ACC112 (cell line): ENCODE data around the gene MMP3.
A peak's percentile ranks its signal among the peaks of the same experiment; 100 is the strongest.

ENCODE experiments used
- H2AFZ ChIP-seq: fragments of 200-600 bp; sonication (generic); one replicate; pipeline ENCODE4 v1.6.0; 2017; ENCODE audit warnings: antibody characterized with exemption, low read length; ENCODE audit not compliant: unreplicated experiment
- H3K27ac ChIP-seq: fragments of 200-600 bp; sonication (generic); 2 replicates; pipeline ENCODE4 v1.5.1; 2014; ENCODE audit warnings: low read depth, mild to moderate bottlenecking, antibody characterized with exemption, low read length, moderate library complexity
- H3K27me3 ChIP-seq: fragments of 200-600 bp; sonication (generic); 2 replicates; pipeline ENCODE4 v1.6.1; 2014; ENCODE audit warnings: mild to moderate bottlenecking, antibody characterized with exemption, low read length, moderate library complexity, mixed read lengths; ENCODE audit not compliant: insufficient read depth
- H3K36me3 ChIP-seq: fragments of 200-600 bp; sonication (generic); 2 replicates; pipeline ENCODE4 v1.6.1; 2016; ENCODE audit warnings: mild to moderate bottlenecking, antibody characterized with exemption, low read length, moderate library complexity, mixed read lengths; ENCODE audit not compliant: insufficient read depth
- H3K4me1 ChIP-seq: fragments of 200-600 bp; sonication (generic); one replicate; pipeline ENCODE4 v1.6.1; 2016; ENCODE audit warnings: low read length, mixed read lengths; ENCODE audit not compliant: insufficient read depth, unreplicated experiment, control insufficient read depth
- H3K4me3 ChIP-seq: fragments of 200-600 bp; sonication (generic); 2 replicates; pipeline ENCODE4 v1.5.1; 2014; ENCODE audit warnings: mild to moderate bottlenecking, low read depth, low read length
- H3K79me2 ChIP-seq: fragments of 200-600 bp; sonication (generic); one replicate; pipeline ENCODE4 v1.6.0; 2016; ENCODE audit warnings: low read length; ENCODE audit not compliant: control insufficient read depth, unreplicated experiment, insufficient read depth

MMP3 gene

DNA sequence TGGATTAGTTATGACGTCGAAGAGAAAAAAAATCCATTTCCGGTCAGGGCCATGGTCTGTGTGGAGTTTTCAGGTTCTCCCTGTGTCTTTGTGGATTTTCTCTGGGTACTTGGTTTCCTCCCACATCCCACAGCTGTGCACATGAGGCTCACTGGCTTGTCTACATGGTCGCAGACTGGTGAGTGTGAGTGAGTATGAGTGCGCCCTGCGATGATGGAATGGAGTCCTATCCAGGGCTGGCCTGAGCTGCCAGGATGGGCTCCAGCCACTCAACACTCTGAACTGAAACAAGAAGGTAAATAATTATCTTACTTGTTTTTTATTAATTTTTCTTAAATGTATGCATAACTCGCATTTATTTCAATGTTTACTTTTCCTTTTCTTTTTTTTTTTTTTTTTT lies 10.8 kb downstream of the MMP3 start:
- no peaks in the 10 kb centered on the region for H3K27me3 ChIP-seq
- no peak overlapping the region for H3K4me3 ChIP-seq
- no peaks in the 10 kb centered on the region for H3K79me2 ChIP-seq
- H3K27ac ChIP-seq, result no peak overlapping the region
- no peak overlapping the region for H2AFZ ChIP-seq
- H3K4me1 ChIP-seq, result peaks cover 30% of the 10 kb centered on the region
- no peaks in the 10 kb centered on the region for H3K36me3 ChIP-seq

DNA sequence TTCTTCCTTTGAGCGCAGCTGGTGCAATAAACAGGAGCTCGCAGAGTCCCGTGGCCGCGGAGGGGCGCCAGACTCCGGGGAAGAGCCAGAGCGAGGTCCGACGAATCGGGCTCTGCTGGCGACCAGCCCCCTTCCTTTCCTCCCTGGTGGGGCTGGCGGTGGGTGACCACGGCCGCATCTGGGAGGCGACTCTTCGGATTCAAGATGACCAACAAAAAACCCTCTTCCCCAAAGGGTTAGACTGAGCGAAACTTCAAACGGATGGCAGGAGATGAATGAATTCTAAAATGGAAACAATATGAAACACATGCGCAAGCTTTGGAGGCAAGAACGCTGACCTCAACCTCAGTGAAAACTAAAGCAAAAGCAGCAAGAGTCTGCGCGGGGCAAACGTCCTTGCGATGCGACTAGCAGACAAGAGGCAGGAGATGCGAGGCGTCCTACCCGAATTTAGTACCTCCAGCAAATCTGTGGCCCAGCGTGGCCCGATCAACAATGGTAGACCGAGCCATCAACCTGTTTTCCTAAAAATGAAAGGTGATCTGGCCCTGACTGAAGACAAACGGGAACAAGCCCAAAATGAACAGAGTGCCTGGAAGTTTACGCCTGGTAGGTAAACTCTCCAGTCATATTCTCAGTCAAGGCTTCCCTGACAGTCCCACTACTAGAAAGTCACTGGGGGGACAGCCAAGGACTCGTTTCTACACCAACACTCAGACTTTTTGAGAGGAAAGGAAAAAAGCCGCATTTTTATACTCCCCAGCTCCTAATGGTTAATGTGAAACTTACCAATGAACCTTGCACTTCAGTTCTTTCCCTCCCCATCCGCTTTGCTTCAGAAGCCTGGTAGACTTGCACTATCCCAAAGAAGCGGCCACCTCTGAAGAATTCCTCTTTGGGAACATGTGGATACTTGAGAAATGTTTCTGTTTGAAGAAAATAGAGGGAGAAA lies 11.6 kb downstream of the MMP3 start:
- H3K36me3 ChIP-seq, result no peaks in the 10 kb centered on the region
- H3K4me3 ChIP-seq, result peak overlapping the region; percentile 79
- H3K4me1 ChIP-seq, result peaks cover 30% of the 10 kb centered on the region

DNA sequence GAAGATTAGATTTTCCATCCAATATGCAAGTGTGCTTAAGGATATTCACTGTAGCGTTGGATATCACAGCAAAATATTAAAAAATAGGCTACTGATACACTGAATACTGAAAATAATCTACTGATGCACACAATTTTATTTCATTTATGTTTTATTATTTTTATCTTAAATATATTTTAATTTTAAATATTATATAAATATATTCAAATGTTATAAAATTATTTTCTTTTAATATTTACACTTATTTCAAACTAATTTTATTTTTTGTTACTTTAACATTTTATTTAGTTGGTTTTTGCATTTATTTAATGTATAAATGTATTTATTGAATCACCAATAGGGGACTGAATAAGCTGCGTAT lies 12.3 kb downstream of the MMP3 start:
- Histone ChIP-seq H3K27me3 (no peaks in the 10 kb centered on the region), H3K4me1 (peaks cover 23% of the 10 kb centered on the region), H2AFZ (no peak overlapping the region), H3K4me3 (no peak overlapping the region), H3K36me3 (no peaks in the 10 kb centered on the region), H3K79me2 (no peaks in the 10 kb centered on the region), H3K27ac (no peak overlapping the region)

More for the DNA sequence above, 11.6 kb downstream of the MMP3 start:
- Histone ChIP-seq H3K27ac (no peak overlapping the region), H2AFZ (peak overlapping the region; percentile 20), H3K79me2 (no peaks in the 10 kb centered on the region), H3K27me3 (no peaks in the 10 kb centered on the region)

DNA sequence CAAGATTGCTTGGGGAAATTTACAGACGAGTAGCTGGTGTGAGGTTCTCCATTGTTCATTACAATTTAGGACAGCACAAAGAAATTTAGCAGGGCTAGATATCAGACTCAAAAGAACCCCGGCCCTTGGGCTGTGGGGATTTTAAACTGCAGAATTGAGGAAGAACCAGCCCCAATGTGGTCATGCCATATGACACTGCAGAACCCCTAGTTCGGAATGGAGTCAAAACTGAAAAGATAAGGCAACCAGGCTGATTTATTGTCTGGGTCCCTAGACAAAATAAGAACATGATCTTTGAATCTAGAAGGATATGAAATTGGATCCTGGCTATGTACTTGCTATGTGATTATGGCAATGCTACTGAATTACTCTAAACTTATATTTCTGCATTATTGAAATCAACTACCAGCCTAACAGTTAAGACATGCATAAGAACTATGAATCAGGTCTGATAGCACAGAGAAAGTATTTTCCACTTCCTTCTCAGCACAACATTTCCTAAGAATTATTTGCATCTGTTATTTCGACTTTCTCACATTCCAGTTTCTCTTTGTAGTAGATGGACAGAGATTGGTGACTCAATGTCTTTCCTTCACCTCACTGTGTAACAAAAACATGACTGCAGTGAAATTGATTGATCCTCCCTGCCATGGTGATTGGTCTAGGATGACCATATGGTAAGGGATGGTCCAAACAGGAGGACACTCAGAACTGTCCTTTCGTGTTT lies 13.2 kb downstream of the MMP3 start:
- peaks cover 19% of the 10 kb centered on the region for H3K4me1 ChIP-seq
- H2AFZ ChIP-seq, result no peak overlapping the region
- H3K27ac ChIP-seq, result no peak overlapping the region

DNA sequence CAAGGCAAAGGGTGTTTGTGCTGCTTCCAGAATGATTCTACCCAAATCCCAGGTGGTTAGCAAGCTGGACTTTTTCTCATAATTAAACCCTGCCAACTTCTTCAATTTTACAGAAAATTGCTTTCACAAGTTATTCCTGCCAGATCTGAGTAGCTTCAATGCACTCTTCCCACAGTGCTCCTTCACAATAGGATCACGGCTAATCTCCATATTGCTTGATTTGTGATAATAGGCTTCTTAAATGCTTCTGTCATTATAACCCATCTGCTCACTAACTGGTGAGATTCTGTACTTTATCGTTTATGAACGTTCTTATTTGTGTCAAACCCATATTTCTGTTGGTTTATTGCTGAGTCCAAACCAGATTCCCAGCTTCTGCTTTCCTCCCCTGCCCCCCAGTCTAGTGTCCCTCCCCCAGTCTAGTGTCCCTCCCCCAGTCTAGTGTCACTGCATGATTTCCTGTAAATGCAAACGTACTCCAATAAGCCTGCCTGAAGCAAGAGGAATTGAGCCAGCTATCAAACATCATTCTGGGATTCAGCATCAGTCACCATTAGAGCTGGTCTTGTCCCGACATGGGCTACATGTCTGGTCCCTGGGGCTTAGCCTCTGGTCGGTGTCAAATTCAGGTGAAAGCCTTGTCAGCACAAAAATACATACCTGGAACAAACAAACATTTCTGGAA lies 14.0 kb downstream of the MMP3 start:
- Histone ChIP-seq H3K27me3 (no peaks in the 10 kb centered on the region), H3K79me2 (no peaks in the 10 kb centered on the region), H3K4me1 (peaks cover 19% of the 10 kb centered on the region), H3K36me3 (no peaks in the 10 kb centered on the region), H3K4me3 (no peak overlapping the region), H2AFZ (no peak overlapping the region), H3K27ac (no peak overlapping the region)

More for the DNA sequence above, 13.2 kb downstream of the MMP3 start:
- Histone ChIP-seq H3K36me3 (no peaks in the 10 kb centered on the region), H3K79me2 (no peaks in the 10 kb centered on the region), H3K27me3 (no peaks in the 10 kb centered on the region), H3K4me3 (no peak overlapping the region)

DNA sequence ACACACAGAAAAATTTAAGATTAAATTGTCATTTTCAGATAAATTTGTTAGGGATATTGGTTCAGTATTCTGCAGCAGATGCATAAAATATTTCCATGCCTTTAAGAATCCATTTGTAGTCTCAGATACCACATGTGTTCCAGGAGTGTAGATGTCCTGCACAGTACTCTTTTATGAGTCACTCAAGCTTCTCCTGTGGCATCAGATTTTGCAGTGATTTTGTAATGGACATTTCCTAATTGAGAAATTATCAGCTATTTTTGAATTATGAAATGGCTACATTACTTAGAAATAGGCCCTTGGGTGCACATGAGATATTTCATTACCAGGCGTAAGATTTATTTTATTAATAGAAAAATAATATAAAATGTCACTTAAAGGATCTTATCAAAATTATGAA lies 18.9 kb downstream of the MMP3 start:
- H3K27me3 ChIP-seq, result peaks cover 34% of the 10 kb centered on the region
- H3K4me1 ChIP-seq, result peaks cover 3% of the 10 kb centered on the region
- H2AFZ ChIP-seq, result no peak overlapping the region
- no peak overlapping the region for H3K4me3 ChIP-seq
- H3K27ac ChIP-seq, result no peak overlapping the region
- H3K79me2 ChIP-seq, result no peaks in the 10 kb centered on the region
- H3K36me3 ChIP-seq, result no peaks in the 10 kb centered on the region

DNA sequence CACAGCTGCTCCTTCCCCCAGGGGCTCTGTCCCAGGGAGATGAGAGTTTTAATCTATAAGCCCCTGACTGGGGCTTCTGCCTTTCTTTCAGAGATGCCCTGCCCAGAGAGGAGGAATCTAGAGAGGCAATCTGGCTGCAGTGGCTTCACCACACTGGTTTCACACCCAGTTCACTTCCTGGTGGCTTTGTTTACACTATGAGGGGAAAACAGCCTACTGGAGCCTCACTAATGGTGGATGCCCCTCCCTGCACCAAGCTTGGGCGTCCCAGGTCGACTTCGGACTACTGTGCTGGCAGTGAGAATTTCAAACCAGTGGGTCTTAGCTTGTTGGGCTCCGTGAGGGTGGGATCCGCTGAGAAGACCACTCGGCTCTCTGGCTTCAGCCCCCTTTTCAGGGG lies 23.9 kb downstream of the MMP3 start:
- Histone ChIP-seq H2AFZ (no peak overlapping the region), H3K27me3 (peaks cover 40% of the 10 kb centered on the region), H3K79me2 (no peaks in the 10 kb centered on the region), H3K4me1 (no peaks in the 10 kb centered on the region), H3K36me3 (no peaks in the 10 kb centered on the region), H3K4me3 (no peak overlapping the region), H3K27ac (no peak overlapping the region)

DNA sequence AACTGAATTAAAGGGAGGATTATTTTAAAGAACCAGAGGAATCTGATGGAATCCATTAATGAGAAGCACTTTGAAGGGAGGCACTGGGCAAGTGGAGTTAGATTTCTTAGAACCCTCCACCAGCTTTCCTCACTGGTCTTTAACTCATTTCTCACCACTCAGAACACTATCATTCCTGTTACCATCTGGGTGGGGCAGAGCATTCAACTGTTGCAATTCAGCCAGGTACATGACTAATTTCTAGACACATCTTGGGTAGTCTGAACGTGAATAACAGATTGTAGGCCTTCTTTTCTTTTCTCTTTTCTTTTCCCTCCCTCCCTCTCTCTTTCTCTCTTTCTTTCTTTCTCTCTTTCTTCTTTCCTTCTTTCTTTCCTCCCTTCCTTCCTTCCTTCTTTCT lies 29.9 kb downstream of the MMP3 start:
- Histone ChIP-seq H3K4me1 (no peaks in the 10 kb centered on the region), H3K4me3 (no peak overlapping the region), H3K27ac (no peak overlapping the region), H3K79me2 (no peaks in the 10 kb centered on the region), H2AFZ (no peak overlapping the region), H3K36me3 (no peaks in the 10 kb centered on the region), H3K27me3 (peaks cover 9% of the 10 kb centered on the region; the same call in 1 of the 2 replicates)

DNA sequence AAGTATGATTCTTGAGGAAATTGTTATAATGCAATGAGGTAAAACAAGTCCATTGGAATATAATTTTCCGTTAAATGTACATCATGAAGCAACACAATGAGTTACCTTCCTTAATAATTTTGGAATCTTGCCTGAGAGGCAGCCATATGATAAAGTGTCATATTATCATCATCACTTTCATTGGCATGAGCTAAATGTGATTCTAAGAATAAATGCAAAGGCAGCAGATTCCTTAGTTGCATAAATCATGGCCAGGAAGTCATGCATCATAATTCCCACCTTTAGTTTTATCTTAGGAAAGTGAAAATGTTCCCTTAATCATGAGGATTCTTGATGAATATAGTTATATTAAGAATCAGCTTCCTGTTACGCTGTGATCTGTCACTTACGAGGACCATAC lies 31.2 kb downstream of the MMP3 start:
- Histone ChIP-seq H3K27me3 (peaks cover 8% of the 10 kb centered on the region; the same call in 1 of the 2 replicates), H3K27ac (no peak overlapping the region), H3K79me2 (no peaks in the 10 kb centered on the region), H3K36me3 (no peaks in the 10 kb centered on the region), H3K4me1 (no peaks in the 10 kb centered on the region), H3K4me3 (no peak overlapping the region), H2AFZ (no peak overlapping the region)

DNA sequence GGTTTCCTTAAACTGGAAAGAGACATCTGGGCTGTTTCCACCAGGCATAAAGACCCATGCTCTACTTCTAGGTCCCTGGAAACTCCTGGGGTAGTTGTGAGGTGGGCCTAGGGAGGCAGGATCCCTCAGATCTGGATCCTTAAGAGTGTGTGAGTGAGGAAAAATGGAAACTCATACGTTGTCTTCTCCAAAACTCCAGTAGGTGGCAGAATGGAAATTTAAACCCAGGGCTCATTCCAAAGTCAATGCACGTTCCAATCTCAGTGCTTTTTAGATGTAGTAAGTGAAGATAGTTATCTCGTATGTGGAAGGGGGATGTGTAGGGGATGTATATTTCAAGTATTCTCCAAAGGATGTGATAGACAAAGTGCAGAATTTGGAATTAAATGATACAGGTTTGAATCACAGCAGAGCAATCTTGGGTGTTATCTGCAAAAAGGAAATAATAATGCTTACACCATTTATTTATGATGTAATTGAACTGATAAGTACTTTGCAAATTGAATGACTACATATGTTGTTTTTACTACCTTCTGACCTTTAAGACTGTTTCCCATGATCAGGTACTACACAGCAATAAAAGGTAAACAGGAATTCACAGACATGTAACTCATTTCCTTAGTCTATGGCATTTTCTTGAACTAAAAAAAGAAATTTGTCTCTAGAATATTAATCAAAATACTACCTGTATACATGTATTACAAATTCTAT lies 32.3 kb downstream of the MMP3 start:
- Histone ChIP-seq H3K4me3 (no peak overlapping the region), H3K4me1 (no peaks in the 10 kb centered on the region), H3K79me2 (no peaks in the 10 kb centered on the region), H2AFZ (peak overlapping the region; percentile 76), H3K36me3 (no peaks in the 10 kb centered on the region), H3K27ac (no peak overlapping the region), H3K27me3 (0 out of 2 replicates have a peak, but pooled peaks cover 3% of the 10 kb centered on the region)
